ENCODE results near the gene SIDT2. TPM values are rescaled to one million over a fixed set of nuclear protein-coding genes. Genes with fewer than 3 reads are reported as not detected.
A peak's percentile ranks its signal among the peaks of the same experiment; 100 is the strongest.

SIDT2 gene
- total and polyA plus RNA-seq, 2 of the 13 experiments (the other 11 are each of a cell fraction or from before 2014, with no cell fraction given): 11.5 to 28.0 TPM

DNA sequence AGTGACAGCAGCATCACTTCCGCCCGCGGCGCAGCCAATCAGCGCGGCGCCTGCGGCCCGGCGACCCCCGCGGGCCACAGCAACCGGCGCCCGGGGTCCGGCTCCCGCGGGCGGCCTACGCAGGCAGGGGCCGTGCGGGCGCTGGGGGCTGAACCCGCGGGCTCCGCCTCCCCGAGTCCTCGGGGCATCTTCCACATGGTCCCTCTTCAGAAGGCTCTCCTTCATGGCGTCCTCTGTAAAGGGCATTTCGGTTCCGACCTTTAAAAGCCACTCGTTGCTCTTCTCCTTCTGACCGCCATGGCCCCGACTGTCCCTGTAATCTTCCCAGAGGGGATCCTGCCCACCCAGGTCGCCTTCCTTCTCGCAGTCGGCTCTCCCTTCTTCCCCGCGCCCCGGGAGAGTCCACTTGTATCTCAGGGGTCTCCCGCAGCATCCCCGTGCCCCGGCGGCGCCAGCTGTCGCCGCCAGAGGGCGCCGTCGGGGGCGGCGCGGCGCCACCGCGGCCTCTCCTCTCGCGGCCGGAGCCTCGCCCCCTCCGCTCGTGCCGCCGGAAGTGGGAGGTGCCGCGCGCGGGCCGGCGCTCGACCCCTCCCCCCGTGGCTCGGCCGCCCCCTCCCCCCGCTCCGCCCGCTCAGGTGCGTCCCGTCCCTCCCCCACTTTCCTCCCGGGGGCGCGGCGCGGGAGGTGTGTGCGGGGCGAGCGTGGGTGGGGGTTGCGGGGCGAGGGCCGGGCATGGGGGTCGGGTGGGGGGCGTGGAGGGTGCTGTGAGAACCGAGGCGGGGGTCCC is 53.7 kb downstream of the SIDT2 start, which contains the start of gene RNF214 (continued):
- TF ChIP-seq, protein P1, sequence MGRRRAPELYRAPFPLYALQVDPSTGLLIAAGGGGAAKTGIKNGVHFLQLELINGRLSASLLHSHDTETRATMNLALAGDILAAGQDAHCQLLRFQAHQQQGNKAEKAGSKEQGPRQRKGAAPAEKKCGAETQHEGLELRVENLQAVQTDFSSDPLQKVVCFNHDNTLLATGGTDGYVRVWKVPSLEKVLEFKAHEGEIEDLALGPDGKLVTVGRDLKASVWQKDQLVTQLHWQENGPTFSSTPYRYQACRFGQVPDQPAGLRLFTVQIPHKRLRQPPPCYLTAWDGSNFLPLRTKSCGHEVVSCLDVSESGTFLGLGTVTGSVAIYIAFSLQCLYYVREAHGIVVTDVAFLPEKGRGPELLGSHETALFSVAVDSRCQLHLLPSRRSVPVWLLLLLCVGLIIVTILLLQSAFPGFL (CRISPR knock-in tag; IDR thresholded peaks at IDR 0.05): no peak
- TF ChIP-seq ZNF451 (CRISPR knock-in tag; IDR thresholded peaks at IDR 0.05): no peak
- TF ChIP-seq ATRX (CRISPR knock-in tag; IDR thresholded peaks at IDR 0.05; ENCODE audit: borderline replicate concordance): no peak
- no peak for TF ChIP-seq ZBTB33 (CRISPR knock-in tag; IDR thresholded peaks at IDR 0.05)
- no peak for TF ChIP-seq MAFK (conservative IDR thresholded peaks at IDR 0.05 in 1 of 2, IDR thresholded peaks at IDR 0.05 in 1 of 2; ENCODE audit: low read length in 2 of 2)
- TF ChIP-seq GABPA (IDR thresholded peaks at IDR 0.05; ENCODE audit: low read depth, low read length): peak; percentile 81
- peak; percentile 38 for TF ChIP-seq GABPA (CRISPR knock-in tag; IDR thresholded peaks at IDR 0.05; ENCODE audit: low read depth)
- TF ChIP-seq BHLHE40 (IDR thresholded peaks at IDR 0.05; ENCODE audit: low read length): peak; percentile 69
- peak; percentile 63; the same call in 1 of the 2 replicates for TF ChIP-seq NFYC (CRISPR knock-in tag; IDR thresholded peaks at IDR 0.05)
- TF ChIP-seq ZNF20 (CRISPR knock-in tag; IDR thresholded peaks at IDR 0.05): no peak
- TF ChIP-seq ZXDC (CRISPR knock-in tag; IDR thresholded peaks at IDR 0.05): no peak
- no peak for TF ChIP-seq ZNF354B (CRISPR knock-in tag; IDR thresholded peaks at IDR 0.05)
- peak; percentile 40; the same call in 1 of the 2 replicates for TF ChIP-seq ARNT2 (CRISPR knock-in tag; IDR thresholded peaks at IDR 0.05; ENCODE audit: low read depth)
- 0 out of 2 replicates have a peak, but pooled peaks have one; percentile 44 for TF ChIP-seq HOXD1 (CRISPR knock-in tag; IDR thresholded peaks at IDR 0.05)
- no peak for TF ChIP-seq POGZ (CRISPR knock-in tag; IDR thresholded peaks at IDR 0.05)
- TF ChIP-seq ZNF33B (CRISPR knock-in tag; IDR thresholded peaks at IDR 0.05): no peak
- peak; percentile 71 for TF ChIP-seq RFX5 (IDR thresholded peaks at IDR 0.05; ENCODE audit: low read depth, low read length)
- 0 out of 2 replicates have a peak, but pooled peaks have one; percentile 14 for TF ChIP-seq ZBTB38 (CRISPR knock-in tag; IDR thresholded peaks at IDR 0.05)
- peak; percentile 49; the same call in 1 of the 2 replicates for TF ChIP-seq STAG1 (CRISPR knock-in tag; IDR thresholded peaks at IDR 0.05)
- TF ChIP-seq ERF (CRISPR knock-in tag; IDR thresholded peaks at IDR 0.05): 0 out of 2 replicates have a peak, but pooled peaks have one; percentile 17
- TF ChIP-seq GATAD1 (CRISPR knock-in tag; IDR thresholded peaks at IDR 0.05): peak; percentile 65
- peak; percentile 77 for TF ChIP-seq KDM5A (IDR thresholded peaks at IDR 0.05; ENCODE audit: borderline replicate concordance, low read length)
- TF ChIP-seq PHF20 (CRISPR knock-in tag; IDR thresholded peaks at IDR 0.05): no peak; the same call in 1 of the 2 replicates

All from HepG2 (cell line).